Activated CD4-positive, alpha-beta T cell treated with anti-CD3 and anti-CD28 coated beads, Interleukin-2, amount 10 ng/mL, durations not matched to agents 24 days and 14 days (primary cell): Measurements from ENCODE around the gene OR10H4. TPM values are rescaled to one million over a fixed set of nuclear protein-coding genes. Genes with fewer than 3 reads are reported as not detected.
"Not testable (repeated sequence)": the region's sequence is repeated elsewhere in the genome, so short reads cannot be mapped to it uniquely, and the experiment has no call there.

Source experiments
- DNase-seq: peaks from one replicate; pipeline ENCODE4 v3.0.0; 2022
- H3K27ac Mint-ChIP-seq: one replicate; pipeline ENCODE4 v1.8.0; 2022; ENCODE audit warnings: mild to moderate bottlenecking, mixed read lengths
- H3K27me3 Mint-ChIP-seq: one replicate; pipeline ENCODE4 v1.8.0; 2022; ENCODE audit warnings: mixed read lengths
- H3K36me3 Mint-ChIP-seq: one replicate; pipeline ENCODE4 v1.8.0; 2022; ENCODE audit warnings: low read depth, mild to moderate bottlenecking, mixed read lengths
- H3K4me1 Mint-ChIP-seq: one replicate; pipeline ENCODE4 v1.8.0; 2021; ENCODE audit warnings: mixed read lengths
- H3K4me3 Mint-ChIP-seq: one replicate; pipeline ENCODE4 v1.8.0; 2022; ENCODE audit warnings: mild to moderate bottlenecking, moderate library complexity, mixed read lengths
- H3K9me3 Mint-ChIP-seq: one replicate; pipeline ENCODE4 v1.8.0; 2021; ENCODE audit warnings: mixed read lengths
- intact Hi-C: fragments of 100-400 bp; cut with micrococcal nuclease; formaldehyde crosslinking; loops from one replicate; pipeline ENCODE4 v1.15.1; 2023
- total RNA-seq: library from RNA; stranded (reverse); gene quantifications from 2 replicates; pipeline ENCODE4 v1.2.3, GENCODE V29; 2022

OR10H4 gene
- total RNA-seq, 1 donor from 2014 or later: not detected

DNA sequence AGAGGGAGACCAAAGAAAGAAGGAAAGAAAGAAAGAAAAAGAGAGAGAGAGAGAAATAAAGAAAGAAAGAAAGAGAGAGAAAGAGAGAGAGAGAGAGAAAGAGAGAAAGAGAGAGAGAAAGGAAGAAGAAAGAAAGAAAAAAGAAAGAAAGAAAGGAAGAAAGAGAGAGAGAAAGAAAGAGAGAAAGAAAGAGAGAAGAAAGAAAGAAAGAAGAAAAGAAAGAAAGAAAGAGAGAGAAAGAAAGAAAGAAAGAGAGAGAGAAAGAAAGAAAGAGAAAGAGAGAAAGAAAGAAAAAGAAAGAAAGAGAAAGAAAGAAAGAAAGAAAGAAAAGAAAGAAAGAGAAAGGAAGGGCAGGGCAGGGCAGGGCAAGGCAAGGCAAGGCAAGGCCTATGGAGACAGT, 23.2 kb downstream of the OR10H4 start:
- H3K4me3 Mint-ChIP-seq, intact Hi-C loops, H3K27ac Mint-ChIP-seq: not testable (repeated sequence)

DNA sequence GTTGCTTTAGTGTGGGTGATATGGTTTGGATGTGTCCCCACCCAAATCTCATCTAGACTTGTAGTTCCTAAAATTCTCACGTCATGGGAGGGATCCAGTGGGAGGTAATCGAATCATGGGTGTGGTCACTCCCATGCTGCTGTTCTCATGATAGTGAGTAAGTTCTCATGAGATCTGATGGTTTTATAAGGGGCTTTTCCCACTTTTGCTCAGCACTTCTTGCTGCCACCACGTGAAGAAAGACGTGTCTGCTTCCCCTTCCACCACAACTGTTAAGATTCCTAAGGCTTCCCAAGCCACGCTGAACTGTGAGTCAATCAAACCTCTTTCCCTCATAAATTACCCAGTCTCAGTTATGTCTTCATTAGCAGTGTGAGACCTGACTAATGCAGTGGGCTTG, 26.0 kb downstream of the OR10H4 start:
- Mint-ChIP-seq H3K27me3 (peaks cover 16% of the 10 kb centered on the region), H3K36me3 (no peaks in the 10 kb centered on the region), H3K27ac (no peak overlapping the region), H3K4me1 (no peaks in the 10 kb centered on the region), H3K9me3 (no peaks in the 10 kb centered on the region), H3K4me3 (no peak overlapping the region)
- intact Hi-C loops: no loop called here
- no peak for DNase-seq

More for the DNA sequence above, 23.2 kb downstream of the OR10H4 start:
- not testable (repeated sequence) for H3K9me3 Mint-ChIP-seq, DNase-seq, H3K4me1 Mint-ChIP-seq, H3K36me3 Mint-ChIP-seq
- H3K27me3 Mint-ChIP-seq: peaks cover 19% of the 10 kb centered on the region

DNA sequence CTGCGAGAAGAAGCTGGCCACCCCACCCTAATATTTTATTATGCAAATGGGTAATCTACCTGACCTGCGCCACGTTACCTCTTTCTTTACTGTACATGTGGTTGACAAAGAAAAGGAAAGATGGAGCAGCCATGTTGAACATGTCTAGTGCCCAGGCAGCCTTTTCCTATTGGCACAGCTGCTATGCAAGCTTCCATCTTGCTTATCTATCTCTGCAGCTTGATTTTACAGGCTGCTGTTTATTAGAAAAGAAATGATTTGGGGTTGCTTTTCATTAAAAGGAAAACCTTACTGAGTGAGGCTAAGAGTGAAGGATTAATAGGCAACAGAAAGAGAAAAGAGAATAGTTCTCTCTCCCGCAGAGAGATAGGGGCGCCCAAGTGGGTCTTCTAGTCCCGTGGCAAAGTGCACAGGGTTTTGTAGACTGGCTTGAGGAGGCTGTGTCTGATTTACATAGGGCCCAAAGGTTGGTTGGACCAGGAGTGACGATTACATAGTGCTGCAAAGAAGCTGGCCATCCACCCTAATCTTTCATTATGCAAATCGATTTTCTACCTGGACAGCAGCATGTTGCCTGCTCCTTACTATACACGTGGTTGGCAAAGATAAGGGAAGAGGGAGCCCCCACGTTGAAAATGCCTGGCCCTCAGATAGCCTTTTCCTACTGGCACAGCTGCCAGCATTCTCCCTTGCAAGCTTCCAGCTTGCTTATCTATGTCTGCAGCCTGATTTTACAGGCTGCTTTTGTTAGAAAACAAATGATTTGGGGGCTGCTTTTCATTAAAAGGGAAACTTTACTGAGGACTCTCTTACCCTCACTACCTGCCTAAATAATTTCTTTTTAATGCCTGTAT, 28.3 kb downstream of the OR10H4 start:
- intact Hi-C loops: no loop called here
- peaks cover 9% of the 10 kb centered on the region for H3K27me3 Mint-ChIP-seq
- no peaks in the 10 kb centered on the region for H3K36me3 Mint-ChIP-seq
- H3K9me3 Mint-ChIP-seq: no peaks in the 10 kb centered on the region
- no peak for DNase-seq
- no peaks in the 10 kb centered on the region for H3K4me1 Mint-ChIP-seq
- H3K27ac Mint-ChIP-seq: no peak overlapping the region
- no peak overlapping the region for H3K4me3 Mint-ChIP-seq

DNA sequence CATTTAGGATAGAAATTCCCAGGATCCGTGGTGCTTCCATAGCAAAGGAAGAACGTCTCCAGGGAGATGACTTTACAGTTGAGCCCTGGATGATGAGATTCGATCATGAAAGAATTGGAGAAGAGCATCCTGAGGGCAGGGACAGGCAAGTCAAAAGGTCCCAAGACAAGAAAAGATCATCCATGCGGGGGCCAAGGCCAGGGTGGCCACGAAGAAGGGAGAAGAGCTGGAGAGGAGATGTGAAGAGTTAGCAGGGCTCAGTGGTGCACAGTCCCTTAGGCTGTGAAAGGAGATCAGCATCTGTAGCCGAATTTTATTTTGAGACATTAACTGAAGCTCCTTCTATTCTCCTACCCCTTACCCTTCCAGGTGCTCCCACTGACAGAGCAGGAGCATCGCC, 28.9 kb downstream of the OR10H4 start:
- Mint-ChIP-seq H3K9me3 (no peaks in the 10 kb centered on the region), H3K27ac (no peak overlapping the region), H3K36me3 (no peaks in the 10 kb centered on the region), H3K4me3 (no peak overlapping the region), H3K4me1 (no peaks in the 10 kb centered on the region), H3K27me3 (peaks cover 6% of the 10 kb centered on the region)
- intact Hi-C loops: no loop called here
- no peak for DNase-seq

DNA sequence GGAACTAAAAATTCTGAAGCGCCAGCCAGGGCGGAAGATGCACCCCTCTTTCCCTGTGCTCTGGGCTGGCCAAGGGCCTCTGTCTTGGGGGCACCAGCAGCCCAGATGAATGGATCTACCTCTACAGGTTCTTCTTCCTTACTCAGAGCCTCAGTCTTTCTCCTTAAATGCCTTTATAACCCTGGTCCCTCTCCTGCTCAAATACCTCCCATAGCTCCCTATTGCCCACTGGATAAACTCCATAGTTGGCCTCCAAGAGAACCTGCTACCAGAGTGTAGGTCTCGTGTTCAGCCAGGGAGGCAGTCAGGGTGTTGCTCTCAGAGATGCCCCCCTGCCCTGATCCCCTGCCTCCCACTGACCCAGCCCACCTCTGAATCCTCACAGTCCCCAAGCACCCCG, 30.5 kb downstream of the OR10H4 start:
- no peaks in the 10 kb centered on the region for H3K36me3 Mint-ChIP-seq
- no peak overlapping the region for H3K27ac Mint-ChIP-seq
- no peak overlapping the region for H3K4me3 Mint-ChIP-seq
- H3K9me3 Mint-ChIP-seq: peaks cover 5% of the 10 kb centered on the region
- no peaks in the 10 kb centered on the region for H3K4me1 Mint-ChIP-seq
- no peak for DNase-seq
- H3K27me3 Mint-ChIP-seq: peaks cover 8% of the 10 kb centered on the region
- intact Hi-C loops: no loop called here

DNA sequence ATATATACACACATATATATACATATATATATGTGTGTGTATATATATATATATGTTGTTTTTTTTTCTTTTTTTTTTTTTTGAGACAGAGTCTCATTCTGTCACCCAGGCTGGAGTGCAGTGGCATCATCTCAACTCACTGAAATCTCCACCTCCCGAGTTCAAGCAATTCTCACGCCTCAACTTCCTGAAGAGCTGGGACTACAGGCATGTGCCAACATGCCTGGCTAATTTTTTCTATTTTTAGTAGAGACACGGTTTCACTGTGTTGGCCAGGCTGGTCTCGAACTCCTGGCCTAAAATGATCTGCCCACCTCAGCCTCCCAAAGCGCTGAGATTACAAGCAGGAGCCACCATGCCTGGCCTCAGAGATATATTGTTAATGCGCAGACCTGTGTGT, 37.0 kb downstream of the OR10H4 start:
- DNase-seq, intact Hi-C loops, H3K4me1 Mint-ChIP-seq, H3K27ac Mint-ChIP-seq, H3K36me3 Mint-ChIP-seq, H3K9me3 Mint-ChIP-seq, H3K4me3 Mint-ChIP-seq: not testable (repeated sequence)
- peaks cover 16% of the 10 kb centered on the region for H3K27me3 Mint-ChIP-seq

DNA sequence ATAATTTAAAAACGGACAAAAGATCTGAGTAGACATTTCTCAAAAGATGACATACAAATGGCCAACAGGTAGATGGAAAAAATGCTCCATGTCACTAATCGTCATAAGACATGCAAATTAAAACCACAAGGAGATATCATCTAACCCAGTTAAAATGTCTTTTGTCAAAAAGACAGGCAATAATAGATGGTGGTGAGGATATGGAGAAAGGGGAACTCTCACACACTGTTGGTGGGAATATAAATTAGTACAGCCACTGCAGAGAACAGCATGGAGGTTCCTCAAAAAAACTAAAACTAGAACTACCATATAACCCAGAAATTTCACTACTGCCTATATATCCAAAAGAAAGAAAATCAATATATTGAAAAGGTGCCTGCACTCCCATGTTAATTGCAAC, 37.9 kb downstream of the OR10H4 start:
- Mint-ChIP-seq H3K9me3 (peaks cover 5% of the 10 kb centered on the region), H3K36me3 (no peaks in the 10 kb centered on the region), H3K27me3 (peaks cover 16% of the 10 kb centered on the region), H3K4me3 (no peak overlapping the region), H3K27ac (no peak overlapping the region), H3K4me1 (no peaks in the 10 kb centered on the region)
- intact Hi-C loops: no loop called here
- DNase-seq: no peak

DNA sequence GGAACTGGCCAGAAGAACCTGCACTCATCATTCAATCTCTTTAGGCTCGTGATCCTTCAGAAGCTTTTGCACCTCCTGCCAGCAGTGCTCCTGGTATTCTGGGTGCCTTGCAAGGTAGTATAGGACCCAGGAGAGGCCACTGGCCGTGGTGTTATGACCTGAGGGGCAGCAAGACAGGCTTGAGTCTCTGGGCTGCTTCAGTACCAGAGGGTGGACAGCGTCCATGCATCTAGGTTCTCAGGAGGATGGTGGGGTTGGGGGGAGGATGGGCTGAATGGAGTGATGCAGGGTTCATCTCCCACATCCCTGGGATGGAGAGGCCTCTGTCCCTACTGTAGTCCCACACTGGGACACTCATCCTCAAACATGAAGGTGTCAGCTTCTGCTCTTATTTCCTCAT, 41.1 kb downstream of the OR10H4 start:
- peaks cover 13% of the 10 kb centered on the region for H3K27me3 Mint-ChIP-seq
- intact Hi-C loops: no loop called here
- H3K27ac Mint-ChIP-seq: no peak overlapping the region
- DNase-seq: no peak
- no peak overlapping the region for H3K4me3 Mint-ChIP-seq
- no peaks in the 10 kb centered on the region for H3K36me3 Mint-ChIP-seq
- H3K9me3 Mint-ChIP-seq: no peaks in the 10 kb centered on the region
- H3K4me1 Mint-ChIP-seq: no peaks in the 10 kb centered on the region

DNA sequence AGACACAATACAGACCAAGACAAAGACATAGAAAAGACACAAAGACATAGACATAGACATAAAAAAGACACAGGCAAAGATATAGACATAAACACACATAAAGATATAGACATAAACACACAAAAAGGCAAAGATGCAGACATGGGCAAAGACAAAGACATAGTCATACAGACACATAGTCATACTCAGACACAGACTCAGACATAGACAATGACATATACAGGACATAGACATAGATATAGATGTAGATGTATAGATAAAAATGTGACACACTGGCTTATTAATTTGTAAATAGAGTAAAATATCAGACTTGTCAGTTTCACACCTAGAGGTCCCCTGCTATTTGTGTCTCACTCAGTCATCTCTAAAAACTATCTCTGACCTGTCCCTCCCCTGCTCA, 42.8 kb downstream of the OR10H4 start:
- Mint-ChIP-seq H3K27me3 (peaks cover 10% of the 10 kb centered on the region), H3K4me3 (no peak overlapping the region), H3K9me3 (peaks cover 2% of the 10 kb centered on the region), H3K36me3 (no peaks in the 10 kb centered on the region), H3K27ac (no peak overlapping the region), H3K4me1 (no peaks in the 10 kb centered on the region)
- DNase-seq: no peak
- intact Hi-C loops: no loop called here

DNA sequence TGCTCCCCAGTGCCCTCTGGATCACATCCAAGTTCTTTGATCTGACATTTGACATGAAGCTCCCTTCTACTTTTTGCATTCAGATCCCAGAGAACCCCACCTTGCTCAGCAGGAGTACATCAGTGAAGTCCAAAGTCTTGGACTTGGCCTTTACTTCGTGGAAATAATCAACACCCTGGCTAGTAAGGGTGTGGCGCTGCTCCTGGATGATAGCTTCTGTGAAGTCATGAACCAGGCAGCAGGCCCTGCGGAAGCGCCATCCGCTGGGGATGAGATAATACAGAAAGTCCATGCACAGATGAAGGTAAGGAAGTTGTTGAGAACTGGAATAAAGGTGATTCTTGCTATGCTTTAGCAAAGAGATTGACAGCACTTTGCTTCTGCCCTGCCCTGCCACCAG, 43.2 kb downstream of the OR10H4 start:
- Mint-ChIP-seq H3K36me3 (no peaks in the 10 kb centered on the region), H3K27me3 (peaks cover 10% of the 10 kb centered on the region), H3K4me1 (no peaks in the 10 kb centered on the region), H3K9me3 (peaks cover 5% of the 10 kb centered on the region), H3K4me3 (no peak overlapping the region), H3K27ac (no peak overlapping the region)
- DNase-seq: no peak
- intact Hi-C loops: no loop called here

DNA sequence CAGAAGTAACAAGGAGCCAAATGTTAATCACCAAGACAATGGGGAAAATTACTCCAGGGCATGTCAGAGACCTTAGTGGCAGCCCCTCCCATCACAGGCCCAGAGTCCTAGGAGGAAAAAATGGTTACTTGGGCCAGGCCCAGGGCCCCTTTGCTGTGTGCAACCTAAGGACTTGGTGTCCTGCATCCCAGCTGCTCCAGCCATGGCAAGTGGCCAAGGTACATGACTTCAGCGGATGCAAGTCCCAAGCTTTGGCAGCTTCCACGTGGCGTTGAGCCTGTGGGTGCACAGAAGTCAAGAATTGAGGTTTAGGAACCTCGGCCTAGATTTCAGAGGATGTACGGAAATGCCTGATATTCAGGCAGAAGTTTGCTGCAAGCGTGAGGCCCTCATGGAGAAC, 46.7 kb downstream of the OR10H4 start:
- H3K4me1 Mint-ChIP-seq: peaks cover 3% of the 10 kb centered on the region
- H3K27ac Mint-ChIP-seq: no peak overlapping the region
- H3K4me3 Mint-ChIP-seq: no peak overlapping the region
- H3K27me3 Mint-ChIP-seq: peaks cover 7% of the 10 kb centered on the region
- intact Hi-C loops: no loop called here
- DNase-seq: no peak
- H3K36me3 Mint-ChIP-seq: no peaks in the 10 kb centered on the region
- peaks cover 5% of the 10 kb centered on the region for H3K9me3 Mint-ChIP-seq

DNA sequence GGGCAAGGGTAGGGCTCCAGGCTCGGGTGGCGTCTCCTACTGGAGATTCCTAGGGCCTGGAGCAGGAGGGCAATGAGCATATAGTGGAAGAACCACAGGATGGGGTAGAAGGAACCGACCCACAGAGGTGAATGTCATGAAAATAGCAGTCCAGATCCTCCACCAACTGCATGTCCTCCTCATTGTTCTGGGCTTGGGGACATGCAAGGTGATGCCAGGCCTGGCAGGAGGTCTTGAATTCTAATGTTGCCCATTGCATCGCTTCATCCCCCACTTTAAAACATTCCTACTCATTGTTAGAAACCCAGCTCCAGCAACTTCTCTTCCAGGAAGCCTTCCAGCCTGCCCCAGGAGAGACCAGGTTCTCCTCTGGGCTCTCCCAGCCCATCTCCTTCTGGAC, 49.4 kb downstream of the OR10H4 start:
- H3K27me3 Mint-ChIP-seq: peaks cover 6% of the 10 kb centered on the region
- intact Hi-C loops: no loop called here
- peaks cover 5% of the 10 kb centered on the region for H3K9me3 Mint-ChIP-seq
- no peak overlapping the region for H3K27ac Mint-ChIP-seq
- H3K4me1 Mint-ChIP-seq: peaks cover 26% of the 10 kb centered on the region
- H3K36me3 Mint-ChIP-seq: no peaks in the 10 kb centered on the region
- H3K4me3 Mint-ChIP-seq: no peak overlapping the region
- DNase-seq: no peak
